ENCODE data around the gene STK38L. TPM values are rescaled to one million over a fixed set of nuclear protein-coding genes. Genes with fewer than 3 reads are reported as not detected.

The STK38L gene
- total RNA-seq, 1 experiment from 2014 or later, result 22.7 TPM

DNA sequence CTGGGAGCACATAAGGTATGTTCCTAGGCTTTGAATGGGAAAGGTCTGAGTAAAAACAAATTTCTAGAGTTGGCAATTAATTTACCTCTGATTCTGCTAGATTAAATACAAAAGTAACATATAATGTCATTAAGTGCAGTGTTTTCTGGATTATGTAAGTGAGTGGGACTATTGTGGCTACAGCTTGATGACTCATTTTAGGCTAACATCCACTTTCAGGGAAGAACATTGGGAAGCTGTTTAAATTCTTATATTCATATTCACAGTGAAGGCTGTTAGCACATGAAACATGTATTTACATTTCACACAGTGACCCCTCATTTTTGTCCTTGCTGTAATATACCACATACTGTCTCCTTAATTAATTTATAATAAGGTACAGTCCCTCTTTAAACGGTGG lies 75.3 kb downstream of the STK38L start:
- DNase-seq (ENCODE audit: low spot score), result peak; percentile 28

DNA sequence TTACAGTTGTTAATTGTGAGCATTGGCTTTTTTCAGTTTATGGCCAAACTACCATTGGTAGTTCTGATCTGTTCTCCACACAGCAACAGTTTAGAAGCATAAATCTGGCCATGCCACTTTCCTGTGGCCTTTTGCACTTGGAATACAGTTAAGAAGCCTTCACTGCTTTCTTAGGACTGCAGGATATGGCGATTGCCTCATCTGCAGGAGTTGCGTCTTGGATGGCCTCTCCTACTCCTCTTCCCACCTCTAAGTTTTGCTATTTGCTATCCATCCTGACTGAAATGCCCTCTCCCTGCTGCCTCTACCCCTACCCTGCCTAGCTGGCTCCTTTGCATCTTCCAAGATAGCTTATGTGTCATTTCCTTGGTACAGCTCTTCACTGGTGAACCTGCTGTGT lies 75.8 kb downstream of the STK38L start:
- no peak for DNase-seq (ENCODE audit: low spot score)

GRCh38 chr12:27324530-27324929 lies 80.4 kb downstream of the STK38L start:
- no peak for DNase-seq (ENCODE audit: low spot score)

DNA sequence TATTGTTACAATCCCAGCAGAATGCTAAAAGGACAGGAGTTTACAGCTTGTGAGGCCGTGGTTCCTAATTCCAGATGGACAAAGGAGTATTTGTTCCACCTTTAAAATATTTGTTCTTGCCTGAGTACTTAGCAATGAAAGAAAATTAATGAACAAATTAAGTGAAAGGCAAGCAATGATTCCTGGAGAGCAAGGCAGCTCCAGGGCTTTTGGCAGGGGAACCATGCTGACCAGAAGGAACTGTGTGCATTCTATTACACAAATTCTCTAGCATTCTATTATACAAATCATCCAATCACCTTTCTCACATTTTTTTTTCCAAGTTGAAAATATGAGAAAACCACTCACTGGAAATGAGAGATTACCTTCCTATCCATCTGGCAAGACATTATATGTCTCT lies 86.8 kb downstream of the STK38L start:
- no peak for DNase-seq (ENCODE audit: low spot score)

- peak; percentile 77 for DNase-seq (ENCODE audit: low spot score)
These were observed 87.3 kb downstream of the STK38L start for GRCh38 chr12:27331291-27331926.

DNA sequence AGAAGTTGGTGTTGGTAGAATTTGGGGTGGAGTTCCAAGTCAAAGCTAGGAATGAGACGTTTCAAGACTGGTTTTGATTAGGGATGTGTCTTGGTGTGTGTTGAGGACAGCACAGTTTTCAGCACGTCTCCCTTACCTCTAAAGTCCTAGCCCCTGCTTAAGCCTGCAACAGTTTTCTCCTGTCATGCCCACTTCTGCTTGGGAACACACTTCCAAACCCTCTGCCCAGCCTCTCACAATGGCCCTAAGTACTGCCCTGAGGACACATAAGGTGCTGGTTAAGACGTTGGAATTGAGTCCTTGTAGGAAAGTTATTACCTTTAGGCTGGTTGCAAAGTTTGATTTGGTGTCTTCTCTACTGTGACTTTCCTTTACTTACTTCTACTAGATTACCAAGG lies 87.8 kb downstream of the STK38L start:
- DNase-seq (ENCODE audit: low spot score), result no peak

GRCh38 chr12:27332407-27332713 lies 88.3 kb downstream of the STK38L start:
- no peak for DNase-seq (ENCODE audit: low spot score)

GRCh38 chr12:27332714-27333402 lies 88.8 kb downstream of the STK38L start, which contains the start of gene BMAL2:
Gene BMAL2 (plus strand): TSS chr12:27332836. CDS start chr12:27333073, 237 bp downstream.
- DNase-seq (ENCODE audit: low spot score), result no peak

DNA sequence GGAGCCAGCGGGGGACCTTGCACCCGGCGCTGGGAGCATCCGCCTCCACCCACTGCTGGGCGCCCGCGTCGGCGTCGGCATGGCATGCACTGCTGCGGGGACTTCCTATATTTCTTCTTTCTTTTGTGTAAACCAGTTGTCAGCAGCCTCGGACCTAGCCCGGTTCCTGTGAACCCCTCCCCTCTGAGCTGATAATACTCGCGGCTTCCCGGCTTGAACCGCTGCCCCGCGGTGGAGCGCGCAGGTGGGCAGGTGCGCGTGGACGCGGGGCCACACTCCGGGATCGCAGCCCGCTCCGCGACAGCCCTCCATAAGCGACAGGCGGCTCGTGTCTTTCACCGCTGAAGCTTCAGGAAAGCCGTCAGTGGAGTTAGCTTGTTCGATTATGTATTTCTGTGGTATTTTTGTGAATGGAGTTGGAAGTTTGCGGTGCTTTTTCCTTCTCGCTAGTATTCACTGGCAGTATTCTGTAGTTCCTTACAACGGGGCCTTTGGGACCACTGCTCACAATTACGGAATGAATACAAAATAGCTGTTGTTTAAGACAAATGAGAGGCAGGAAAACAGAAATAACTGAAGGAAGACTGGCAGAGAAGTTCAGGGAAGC lies 89.4 kb downstream of the STK38L start:
- DNase-seq (ENCODE audit: low spot score), result no peak

GRCh38 chr12:27334042-27334720 lies 90.1 kb downstream of the STK38L start:
- no peak for DNase-seq (ENCODE audit: low spot score)

- DNase-seq (ENCODE audit: low spot score), result no peak
These were observed 90.6 kb downstream of the STK38L start for GRCh38 chr12:27334721-27335082.

GRCh38 chr12:27335364-27336281 lies 91.5 kb downstream of the STK38L start:
- no peak for DNase-seq (ENCODE audit: low spot score)

DNA sequence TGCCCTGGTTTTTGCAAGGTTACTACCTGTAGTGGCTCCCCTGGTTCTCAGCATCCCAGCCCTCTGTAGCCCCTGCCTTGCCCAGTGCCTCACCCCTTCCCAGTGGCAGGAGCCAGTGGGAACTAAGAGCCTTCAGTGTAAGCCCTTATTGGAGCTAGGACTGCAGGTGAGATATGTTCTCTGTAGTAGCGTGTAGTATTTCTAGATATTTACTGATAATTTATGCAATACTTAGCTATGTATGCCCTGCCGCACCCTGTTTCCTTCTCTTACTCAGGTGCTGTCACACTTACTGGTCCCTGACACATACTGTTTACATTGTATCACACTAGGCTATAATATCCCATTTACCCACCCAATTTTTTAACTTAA lies 92.2 kb downstream of the STK38L start:
- DNase-seq (ENCODE audit: low spot score), result no peak

GRCh38 chr12:27337376-27337775 lies 93.3 kb downstream of the STK38L start:
- DNase-seq (ENCODE audit: low spot score), result no peak

DNA sequence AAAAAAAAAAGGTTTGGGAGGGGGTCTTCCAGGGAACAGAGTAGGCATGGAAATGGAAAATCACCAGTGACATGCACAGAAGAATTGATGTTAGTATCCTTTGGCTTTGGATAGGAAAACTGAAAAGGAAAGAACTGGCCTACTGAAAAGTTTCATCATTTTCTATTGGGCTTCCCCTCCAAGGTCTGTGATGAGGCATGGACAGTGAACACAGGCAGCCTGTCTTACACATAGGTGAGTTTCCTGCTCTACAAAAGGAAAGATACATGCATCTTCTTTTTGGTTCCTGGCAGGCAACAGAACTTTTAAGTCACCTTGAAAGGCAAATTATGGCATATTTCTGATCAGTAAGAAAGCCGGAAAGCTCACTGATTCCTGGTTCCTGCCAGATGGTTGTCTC lies 94.4 kb downstream of the STK38L start:
- DNase-seq (ENCODE audit: low spot score), result no peak

GRCh38 chr12:27340971-27341370 lies 96.9 kb downstream of the STK38L start:
- DNase-seq (ENCODE audit: low spot score), result no peak

GRCh38 chr12:27342536-27342935 lies 98.5 kb downstream of the STK38L start:
- no peak for DNase-seq (ENCODE audit: low spot score)

GRCh38 chr12:27343255-27344000 lies 99.3 kb downstream of the STK38L start:
- DNase-seq (ENCODE audit: low spot score), result peak; percentile 67

- DNase-seq (ENCODE audit: low spot score), result no peak
These were observed 100.2 kb downstream of the STK38L start for GRCh38 chr12:27344246-27344645.

- no peak for DNase-seq (ENCODE audit: low spot score)
These were observed 100.7 kb downstream of the STK38L start for GRCh38 chr12:27344760-27345159.

GRCh38 chr12:27345376-27345775 lies 101.3 kb downstream of the STK38L start:
- DNase-seq (ENCODE audit: low spot score), result no peak
